Tibial nerve (tissue), 3 donors: ENCODE results near the gene MYH3.

Experiments used
- CTCF ChIP-seq, 5 experiments: fragments of 200-600 bp in 3 of 5; fragments of 450-650 bp in 2 of 5; sonication (generic) in 3 of 5; IDR thresholded peaks; one replicate each; pipeline ENCODE4 v1.5.1; 2016 to 2019; ENCODE audit warnings: antibody characterized with exemption in 5 of 5, mild to moderate bottlenecking in 3 of 5, moderate library complexity in 2 of 5
- POLR2A ChIP-seq, 2 donors: fragments of 450-650 bp; IDR thresholded peaks; one replicate each; pipeline ENCODE4 v1.6.1; 2017; ENCODE audit warnings: antibody characterized with exemption in 2 of 2, mild to moderate bottlenecking in 2 of 2, moderate library complexity in 2 of 2

- TF ChIP-seq CTCF (IDR thresholded peaks at IDR 0.05) (no peak), POLR2A (IDR thresholded peaks at IDR 0.05) (no peak)
Measured at GRCh38 chr17:10668775-10669174, 11.7 kb upstream of the MYH3 start.
